22Rv1 (cell line): ENCODE results near the gene TNRC18.

Experiments used
- CTCF ChIP-seq: fragments of 450-650 bp; IDR thresholded peaks from 2 replicates; pipeline ENCODE4 v1.5.1; 2017; ENCODE audit warnings: mild to moderate bottlenecking
- ZFX ChIP-seq: fragments of 450-650 bp; IDR thresholded peaks from 2 replicates; pipeline ENCODE4 v1.6.1; 2017; ENCODE audit warnings: antibody characterized with exemption, borderline replicate concordance

- TF ChIP-seq CTCF (no peak), ZFX (no peak)
Observed at GRCh38 chr7:5377279-5377678, 46.4 kb downstream of the TNRC18 start.
